Measurements from ENCODE around the gene SETBP1.

- TF ChIP-seq, protein P1, sequence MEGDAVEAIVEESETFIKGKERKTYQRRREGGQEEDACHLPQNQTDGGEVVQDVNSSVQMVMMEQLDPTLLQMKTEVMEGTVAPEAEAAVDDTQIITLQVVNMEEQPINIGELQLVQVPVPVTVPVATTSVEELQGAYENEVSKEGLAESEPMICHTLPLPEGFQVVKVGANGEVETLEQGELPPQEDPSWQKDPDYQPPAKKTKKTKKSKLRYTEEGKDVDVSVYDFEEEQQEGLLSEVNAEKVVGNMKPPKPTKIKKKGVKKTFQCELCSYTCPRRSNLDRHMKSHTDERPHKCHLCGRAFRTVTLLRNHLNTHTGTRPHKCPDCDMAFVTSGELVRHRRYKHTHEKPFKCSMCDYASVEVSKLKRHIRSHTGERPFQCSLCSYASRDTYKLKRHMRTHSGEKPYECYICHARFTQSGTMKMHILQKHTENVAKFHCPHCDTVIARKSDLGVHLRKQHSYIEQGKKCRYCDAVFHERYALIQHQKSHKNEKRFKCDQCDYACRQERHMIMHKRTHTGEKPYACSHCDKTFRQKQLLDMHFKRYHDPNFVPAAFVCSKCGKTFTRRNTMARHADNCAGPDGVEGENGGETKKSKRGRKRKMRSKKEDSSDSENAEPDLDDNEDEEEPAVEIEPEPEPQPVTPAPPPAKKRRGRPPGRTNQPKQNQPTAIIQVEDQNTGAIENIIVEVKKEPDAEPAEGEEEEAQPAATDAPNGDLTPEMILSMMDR (IDR thresholded peaks at IDR 0.05; ENCODE audit: low read depth, low read length, poor library complexity, severe bottlenecking), result no peak
- TF ChIP-seq EZH2phosphoT487 (IDR thresholded peaks at IDR 0.05; ENCODE audit: borderline replicate concordance, low read length), result no peak
These were observed 134.4 kb downstream of the SETBP1 start for GRCh38 chr18:44815108-44815507.
